RPMI7951 (cell line): ENCODE results near the gene OR2D2. TPM values are rescaled to one million over a fixed set of nuclear protein-coding genes. Genes with fewer than 3 reads are reported as not detected.
"Not testable (repeated sequence)": the region's sequence is repeated elsewhere in the genome, so short reads cannot be mapped to it uniquely, and the experiment has no call there.

Experiments
- DNase-seq: peaks from one replicate; pipeline ENCODE4 v3.0.0-alpha.2; 2012; ENCODE audit warnings: low read depth
- total RNA-seq: library from RNA; depleted of rRNA; stranded (reverse); fragments of >200 nt; shearing (Covaris generic); gene quantifications from 2 replicates; pipeline ENCODE4 v1.2.3, GENCODE V29; 2014; rRNA removed

The OR2D2 gene
- total RNA-seq, 1 experiment from 2014 or later = 0.36 TPM

GRCh38 chr11:6882751-6883150, 9.5 kb downstream of the OR2D2 start:
- DNase-seq = no peak

DNA sequence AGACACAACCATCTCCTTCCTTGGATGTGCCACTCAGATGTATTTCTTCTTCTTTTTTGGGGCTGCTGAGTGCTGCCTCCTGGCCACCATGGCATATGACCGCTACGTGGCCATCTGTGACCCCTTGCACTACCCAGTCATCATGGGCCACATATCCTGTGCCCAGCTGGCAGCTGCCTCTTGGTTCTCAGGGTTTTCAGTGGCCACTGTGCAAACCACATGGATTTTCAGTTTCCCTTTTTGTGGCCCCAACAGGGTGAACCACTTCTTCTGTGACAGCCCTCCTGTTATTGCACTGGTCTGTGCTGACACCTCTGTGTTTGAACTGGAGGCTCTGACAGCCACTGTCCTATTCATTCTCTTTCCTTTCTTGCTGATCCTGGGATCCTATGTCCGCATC, 15.4 kb downstream of the OR2D2 start:
- DNase-seq = no peak

- DNase-seq = no peak
Measured at GRCh38 chr11:6876325-6876724, 16.0 kb downstream of the OR2D2 start, which contains the start of gene OR10A4. Gene OR10A4 (plus strand): TSS chr11:6876625. CDS start chr11:6876648, 23 bp downstream.

DNA sequence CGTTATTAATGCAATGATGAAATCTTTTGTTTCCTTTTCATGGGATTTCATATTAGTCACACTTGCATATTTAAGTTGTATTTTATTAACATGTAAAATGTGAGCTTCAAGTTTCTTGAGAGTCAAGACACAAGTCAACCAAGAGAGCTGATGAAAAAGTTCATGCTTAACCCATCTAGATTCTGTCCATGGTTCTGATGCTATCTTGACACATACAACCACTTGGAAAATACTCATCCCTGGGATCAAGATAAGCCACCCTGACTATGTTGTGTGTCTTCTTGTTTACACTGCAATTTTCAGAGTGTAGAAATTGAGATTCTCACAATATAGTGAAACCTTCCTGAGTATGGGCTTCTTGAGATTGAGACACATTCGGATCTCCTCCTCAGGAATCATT, 16.5 kb downstream of the OR2D2 start:
- no peak for DNase-seq

DNA sequence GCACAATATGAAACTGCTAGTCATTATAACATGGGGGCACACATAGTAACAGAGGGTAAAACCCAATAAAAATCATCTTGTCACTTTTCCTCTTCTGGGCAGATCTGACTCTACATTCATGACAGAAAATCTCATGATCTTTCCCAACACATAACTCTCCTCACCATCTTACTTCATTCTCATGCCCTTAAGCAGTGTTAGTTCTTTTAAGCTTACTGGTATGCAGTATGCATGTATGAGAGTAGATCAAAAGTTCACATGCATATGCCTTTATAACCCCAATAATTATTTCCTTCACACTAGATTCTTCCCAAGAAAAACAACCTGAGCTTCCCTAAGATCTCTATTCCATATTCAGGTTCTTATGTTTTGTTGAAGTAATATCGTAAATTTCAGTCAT, 21.0 kb downstream of the OR2D2 start:
- no peak for DNase-seq

DNA sequence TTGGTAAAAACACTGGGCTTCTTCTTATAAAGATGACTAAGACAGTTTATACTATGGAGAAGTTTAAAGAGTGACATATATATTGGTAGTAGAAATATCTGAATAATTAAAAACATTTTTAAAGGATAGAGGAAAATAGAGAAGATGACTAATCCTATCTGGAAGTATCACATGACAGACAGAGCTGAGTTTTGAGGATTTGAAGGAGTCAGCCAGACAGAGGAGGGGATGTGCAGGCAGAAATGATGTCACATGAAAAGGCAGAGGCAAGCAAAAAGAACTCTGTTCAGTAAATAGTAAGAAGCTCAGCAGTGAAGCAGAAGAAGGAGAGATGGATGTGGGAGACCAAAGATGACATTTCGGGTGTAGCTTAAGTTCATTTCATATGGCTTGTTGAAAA, 27.9 kb downstream of the OR2D2 start:
- DNase-seq = peak; percentile 17

DNA sequence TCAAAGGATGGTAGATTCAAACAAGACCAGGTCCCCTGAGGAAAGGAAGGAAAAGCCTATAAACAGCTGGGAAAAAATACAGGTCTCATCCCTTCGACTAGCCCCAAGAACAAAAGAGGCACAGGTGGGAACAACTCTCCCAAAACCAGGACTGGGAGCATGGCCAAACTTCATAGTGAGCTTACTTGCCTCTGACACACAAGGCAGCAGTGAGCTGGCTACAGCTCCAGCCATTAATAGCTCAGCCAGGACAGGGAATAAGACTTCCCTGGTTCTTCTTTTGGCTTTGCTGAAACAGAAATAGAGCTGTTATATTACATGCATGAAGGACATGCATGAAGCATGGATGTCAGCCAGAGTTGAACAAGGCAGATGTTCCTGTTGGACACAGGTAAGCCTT, 29.3 kb downstream of the OR2D2 start, which contains the start of gene OR10A2:
TSS of gene OR10A2 (plus strand) at position 97 of the 400 bp plus-strand sequence. CDS start 6,698 bp downstream, outside the sequence.
- no peak for DNase-seq

GRCh38 chr11:6856871-6857270, 35.4 kb downstream of the OR2D2 start:
- peak; percentile 26 for DNase-seq

GRCh38 chr11:6855971-6856541, 36.2 kb downstream of the OR2D2 start:
- peak; percentile 62 for DNase-seq

DNA sequence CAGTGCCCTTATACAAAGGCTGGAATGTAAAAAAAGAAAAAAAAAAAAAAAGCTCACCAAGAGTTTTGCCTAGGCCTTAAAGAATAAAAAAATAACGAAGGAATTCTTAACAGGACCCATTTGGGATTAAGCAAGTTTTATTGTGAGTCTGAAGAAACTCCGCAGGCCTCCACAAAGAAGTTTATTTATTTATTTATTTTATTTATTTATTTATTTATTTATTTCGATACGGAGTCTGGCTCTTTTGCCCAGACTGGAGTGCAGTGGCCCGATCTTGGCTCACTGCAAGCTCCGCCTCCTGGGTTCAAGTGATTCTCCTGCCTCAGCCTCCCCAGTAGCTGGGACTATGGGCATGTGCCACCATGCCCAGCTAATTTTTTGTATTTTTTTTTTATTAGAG, 37.5 kb downstream of the OR2D2 start:
- DNase-seq = not testable (repeated sequence)

DNA sequence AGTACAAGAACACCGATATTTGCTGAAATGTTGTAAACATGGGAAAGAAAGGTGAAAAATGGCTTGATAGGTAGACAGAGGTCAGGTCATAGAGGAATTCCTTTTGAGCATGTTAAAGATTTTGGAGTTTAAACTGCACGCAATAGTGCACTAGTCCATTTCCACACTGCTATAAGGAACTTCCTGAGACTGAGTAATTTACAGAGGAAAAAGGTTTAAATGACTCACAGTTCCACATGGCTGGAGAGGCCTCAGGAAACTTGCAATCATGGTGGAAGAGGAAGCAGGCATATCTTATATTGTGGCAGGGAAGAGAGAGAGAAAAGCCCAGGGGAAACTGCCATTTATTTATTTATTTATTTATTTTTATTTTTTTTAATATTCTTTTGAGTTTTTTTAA, 41.8 kb downstream of the OR2D2 start:
- no peak for DNase-seq

- DNase-seq = no peak
Measured at GRCh38 chr11:6845383-6845782, 46.9 kb downstream of the OR2D2 start, which contains the start of gene OR10A5. Gene OR10A5 (plus strand): TSS chr11:6845683. CDS start chr11:6845683, 0 bp downstream.

DNA sequence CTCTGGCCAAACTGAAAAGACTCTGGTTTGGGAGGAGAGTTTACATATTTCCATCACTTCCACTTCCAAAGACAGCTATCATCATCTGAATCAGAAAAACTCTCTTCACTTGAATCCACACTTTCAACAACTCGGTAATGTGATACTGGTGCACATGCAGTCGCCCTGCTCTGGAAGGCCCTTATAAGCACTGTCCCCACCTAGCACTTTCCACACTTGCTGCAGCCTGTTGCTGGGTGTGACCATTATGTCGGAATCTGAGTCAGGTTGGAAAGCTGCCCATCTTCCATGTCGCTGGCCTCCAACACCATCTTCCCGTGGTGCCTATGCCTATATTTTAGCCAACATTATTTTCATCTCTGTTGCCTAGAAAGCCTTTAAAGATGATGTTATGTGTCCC, 47.9 kb downstream of the OR2D2 start:
- peak; percentile 25 for DNase-seq

GRCh38 chr11:6843670-6844069, 48.6 kb downstream of the OR2D2 start:
- DNase-seq = no peak

GRCh38 chr11:6841694-6842093, 50.6 kb downstream of the OR2D2 start:
- no peak for DNase-seq

Other genes starting within 250 kb of the OR2D2 start
- gene DCHS1, start 236.7 kb downstream of the OR2D2 start, total RNA-seq = 3.8 and 4.3 TPM in 2 replicates
- gene MRPL17, start 209.2 kb downstream of the OR2D2 start, total RNA-seq = 98.0 and 98.4 TPM in 2 replicates
- 0.39 and 0.84 TPM in 2 replicates for gene OR2AG2, start 120.5 kb downstream of the OR2D2 start, total RNA-seq
- not detected in 2 replicates for gene OR2AG1, start 109.5 kb downstream of the OR2D2 start, total RNA-seq
- gene OR6A2, start 92.8 kb downstream of the OR2D2 start, total RNA-seq = 0.10 and 0.24 TPM in 2 replicates
- not detected in 2 replicates for gene OR10A5, start 46.8 kb downstream of the OR2D2 start, total RNA-seq
- not detected in 2 replicates for gene OR10A2, start 29.4 kb downstream of the OR2D2 start, total RNA-seq
- gene OR10A4, start 15.9 kb downstream of the OR2D2 start, total RNA-seq = not detected in 2 replicates
- not detected in 2 replicates for gene OR2D3, start 28.5 kb upstream of the OR2D2 start, total RNA-seq
- gene ZNF215, start 33.9 kb upstream of the OR2D2 start, total RNA-seq = 6.7 and 8.9 TPM in 2 replicates
- gene ZNF214, start 127.8 kb upstream of the OR2D2 start, total RNA-seq = 2.6 and 3.5 TPM in 2 replicates
- gene NLRP14, start 128.0 kb upstream of the OR2D2 start, total RNA-seq = 0.12 TPM in 1 of 2 replicates, not detected in the other
- gene RBMXL2, start 196.5 kb upstream of the OR2D2 start, total RNA-seq = 0.12 TPM in 1 of 2 replicates, not detected in the other